Activated T-cell treated with anti-CD3 and anti-CD28 coated beads for 4 hours (primary cell): ENCODE data around the gene ANKRD11.

ENCODE experiments used
- DNase-seq: peaks from one replicate; pipeline ENCODE4 v3.0.0-alpha.2; 2020

ANKRD11 gene

GRCh38 chr16:89360760-89361435, 129.5 kb downstream of the ANKRD11 start:
- DNase-seq = peak; percentile 46

GRCh38 chr16:89359264-89360147, 130.9 kb downstream of the ANKRD11 start:
- DNase-seq = no peak

GRCh38 chr16:89358030-89359005, 132.0 kb downstream of the ANKRD11 start:
- DNase-seq = no peak

- peak; percentile 67 for DNase-seq
Measured at GRCh38 chr16:89357055-89357816, 133.1 kb downstream of the ANKRD11 start.

- DNase-seq = no peak
Measured at GRCh38 chr16:89355686-89356085, 134.7 kb downstream of the ANKRD11 start.

GRCh38 chr16:89355007-89355406, 135.4 kb downstream of the ANKRD11 start:
- DNase-seq = no peak

- DNase-seq = no peak
Measured at GRCh38 chr16:89354325-89354724, 136.0 kb downstream of the ANKRD11 start.

- DNase-seq = no peak
Measured at GRCh38 chr16:89352091-89352681, 138.2 kb downstream of the ANKRD11 start.

GRCh38 chr16:89351645-89352044, 138.7 kb downstream of the ANKRD11 start:
- no peak for DNase-seq

GRCh38 chr16:89350701-89351380, 139.5 kb downstream of the ANKRD11 start:
- DNase-seq = peak; percentile 47

- no peak for DNase-seq
Measured at GRCh38 chr16:89349947-89350633, 140.3 kb downstream of the ANKRD11 start.

GRCh38 chr16:89347807-89348206, 142.6 kb downstream of the ANKRD11 start:
- DNase-seq = no peak

GRCh38 chr16:89346869-89347268, 143.5 kb downstream of the ANKRD11 start:
- DNase-seq = no peak

- DNase-seq = no peak
Measured at GRCh38 chr16:89345642-89346150, 144.7 kb downstream of the ANKRD11 start.

GRCh38 chr16:89344846-89345611, 145.3 kb downstream of the ANKRD11 start:
- DNase-seq = no peak

GRCh38 chr16:89344458-89344834, 145.9 kb downstream of the ANKRD11 start:
- DNase-seq = no peak

- no peak for DNase-seq
Measured at GRCh38 chr16:89343501-89344457, 146.6 kb downstream of the ANKRD11 start.
